BJ (cell line): ENCODE data around the gene CNST. TPM values are rescaled to one million over a fixed set of nuclear protein-coding genes. Genes with fewer than 3 reads are reported as not detected.

Experiments
- CTCF ChIA-PET: fragments of 350-600 bp; formaldehyde crosslinking; extraction: SDS; loops from one replicate; lab custom pipeline; 2021; ENCODE audit warnings: antibody characterized with exemption, inconsistent platforms; lab: Yijun Ruan, JAX
- POLR2A ChIA-PET: fragments of 300-600 bp; sonication (Branson Sonifier 250); formaldehyde crosslinking; extraction: SDS; loops from one replicate; lab custom pipeline; 2021; ENCODE audit warnings: antibody characterized with exemption; lab: Charles Lee
- DNase-seq: peaks from one replicate; pipeline ENCODE4 v3.0.0-alpha.2; 2011; ENCODE audit warnings: low read depth
- H3K27me3 ChIP-seq: 2 replicates; pipeline ENCODE4 v1.6.0; 2011; ENCODE audit warnings: low read length; ENCODE audit not compliant: control insufficient read depth, insufficient read depth
- H3K36me3 ChIP-seq: 2 replicates; pipeline ENCODE4 v1.5.1; 2011; ENCODE audit warnings: low read length; ENCODE audit not compliant: control insufficient read depth, insufficient read depth
- H3K4me3 ChIP-seq: 2 replicates; pipeline ENCODE4 v1.5.1; 2011; ENCODE audit warnings: low read depth, mild to moderate bottlenecking, control low read depth, low read length
- polyA plus RNA-seq: library from polyadenylated mRNA; depleted of rRNA; stranded (reverse); fragments of >200 nt; gene quantifications from 2 replicates; pipeline ENCODE4 v1.2.3, GENCODE V29; 2011
- TF ChIP-seq, protein P1 (sequence below): IDR thresholded peaks from 2 replicates; pipeline ENCODE4 v1.5.1; 2011; ENCODE audit warnings: low read depth, mild to moderate bottlenecking, control low read depth, inconsistent platforms, low read length, moderate library complexity; ENCODE audit not compliant: insufficient read depth

The CNST gene
- polyA plus RNA-seq, 1 experiment: 29.7 TPM

DNA sequence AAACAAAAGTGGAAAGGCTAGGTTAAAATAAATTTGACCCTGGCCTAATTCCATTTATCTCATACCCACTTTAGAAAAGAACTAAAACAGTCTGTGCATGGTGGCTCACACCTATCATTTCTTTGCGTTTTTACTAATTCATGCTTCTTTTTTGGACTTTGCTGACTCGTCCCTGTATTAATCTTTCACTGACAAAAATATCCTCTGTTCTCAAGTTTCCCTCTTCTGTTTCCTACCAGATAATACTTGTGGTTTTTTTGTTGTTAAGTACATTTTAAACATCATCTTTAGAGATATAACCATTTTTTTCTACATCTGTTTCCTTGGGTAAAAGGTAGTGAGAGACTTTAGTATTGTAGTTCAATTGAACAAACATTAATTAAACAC lies 11.5 kb downstream of the CNST start:
- DNase-seq: no peak
- ChIA-PET POLR2A (interaction anchor here (1.4 kb wide), 1 partner anchor 10 kb away, joined by 3 read pairs; no protein-coding TSS in a partner anchor), CTCF (no interaction called here)
- Histone ChIP-seq H3K36me3 (no peaks in the 10 kb centered on the region), H3K27me3 (no peaks in the 10 kb centered on the region), H3K4me3 (no peak overlapping the region)
- TF ChIP-seq, protein P1, sequence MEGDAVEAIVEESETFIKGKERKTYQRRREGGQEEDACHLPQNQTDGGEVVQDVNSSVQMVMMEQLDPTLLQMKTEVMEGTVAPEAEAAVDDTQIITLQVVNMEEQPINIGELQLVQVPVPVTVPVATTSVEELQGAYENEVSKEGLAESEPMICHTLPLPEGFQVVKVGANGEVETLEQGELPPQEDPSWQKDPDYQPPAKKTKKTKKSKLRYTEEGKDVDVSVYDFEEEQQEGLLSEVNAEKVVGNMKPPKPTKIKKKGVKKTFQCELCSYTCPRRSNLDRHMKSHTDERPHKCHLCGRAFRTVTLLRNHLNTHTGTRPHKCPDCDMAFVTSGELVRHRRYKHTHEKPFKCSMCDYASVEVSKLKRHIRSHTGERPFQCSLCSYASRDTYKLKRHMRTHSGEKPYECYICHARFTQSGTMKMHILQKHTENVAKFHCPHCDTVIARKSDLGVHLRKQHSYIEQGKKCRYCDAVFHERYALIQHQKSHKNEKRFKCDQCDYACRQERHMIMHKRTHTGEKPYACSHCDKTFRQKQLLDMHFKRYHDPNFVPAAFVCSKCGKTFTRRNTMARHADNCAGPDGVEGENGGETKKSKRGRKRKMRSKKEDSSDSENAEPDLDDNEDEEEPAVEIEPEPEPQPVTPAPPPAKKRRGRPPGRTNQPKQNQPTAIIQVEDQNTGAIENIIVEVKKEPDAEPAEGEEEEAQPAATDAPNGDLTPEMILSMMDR: no peak

DNA sequence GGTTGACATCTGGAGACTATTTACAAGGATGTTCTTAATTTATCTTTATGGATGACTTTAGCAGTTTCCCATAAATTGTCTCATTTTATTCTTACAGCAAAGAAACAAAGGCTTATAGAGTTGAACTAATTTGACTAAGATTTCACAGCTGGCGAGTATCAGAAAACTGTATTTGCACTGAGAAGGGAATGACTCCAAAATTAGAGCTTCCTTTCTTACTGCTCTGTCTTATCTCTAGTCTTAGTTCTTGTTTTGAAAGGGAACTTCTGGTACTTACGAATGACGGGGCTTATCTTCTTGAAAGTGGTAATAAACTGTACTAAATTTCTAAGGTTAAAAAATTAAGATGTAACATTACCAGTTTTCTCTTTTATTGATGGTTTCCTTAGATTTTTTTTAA lies 13.6 kb downstream of the CNST start:
- H3K27me3 ChIP-seq: no peaks in the 10 kb centered on the region
- ChIA-PET CTCF (interaction anchor here (0.6 kb wide), 1 partner anchor 90 kb away, joined by 3 read pairs; no protein-coding TSS in a partner anchor), POLR2A (interaction anchor here (0.6 kb wide), 1 partner anchor 54 kb away, joined by 3 read pairs; no protein-coding TSS in a partner anchor)
- DNase-seq: no peak
- H3K4me3 ChIP-seq: no peak overlapping the region
- TF ChIP-seq, protein P1: no peak
- H3K36me3 ChIP-seq: no peaks in the 10 kb centered on the region; the same call in 1 of the 2 replicates

DNA sequence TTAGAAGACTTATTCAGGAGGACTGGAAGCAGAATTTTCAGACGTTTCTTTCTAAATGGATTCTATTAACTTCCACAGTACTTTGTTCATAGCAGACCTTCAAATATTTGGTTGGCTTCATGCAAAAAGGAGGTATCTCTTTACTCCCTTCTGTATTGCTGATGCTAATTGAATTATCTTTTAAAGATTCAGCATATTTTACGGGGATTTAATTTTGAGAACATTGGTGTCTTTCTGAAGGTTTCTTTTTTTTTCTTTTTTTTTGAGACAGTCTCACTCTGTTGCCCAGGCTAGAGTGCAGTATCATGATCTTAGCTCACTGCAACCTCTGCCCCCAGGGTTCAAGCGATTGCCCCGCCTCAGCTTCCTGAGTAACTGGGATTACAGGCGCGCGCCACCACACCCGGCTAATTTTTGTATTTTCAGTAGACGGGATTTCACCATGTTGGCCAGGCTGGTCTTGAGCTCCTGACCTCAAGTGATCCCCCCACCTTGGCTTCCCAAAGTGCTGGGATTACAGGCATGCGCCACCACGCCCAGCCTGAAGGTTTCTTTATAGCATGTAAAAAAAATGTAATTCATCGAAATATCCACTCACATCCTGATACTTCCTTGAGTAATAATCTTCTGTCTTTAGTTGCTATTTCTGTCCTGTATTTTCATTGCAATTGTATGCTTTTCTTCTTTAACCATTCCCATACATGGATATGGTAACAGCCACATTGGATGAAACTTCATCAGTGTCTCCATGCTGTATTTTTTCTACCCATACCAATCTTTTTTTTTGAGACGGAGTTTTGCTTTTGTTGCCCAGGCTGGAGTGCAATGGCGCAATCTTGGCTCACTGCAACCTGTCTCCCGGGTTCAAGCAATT lies 14.5 kb downstream of the CNST start:
- TF ChIP-seq, protein P1: no peak
- DNase-seq: no peak
- Histone ChIP-seq H3K27me3 (no peaks in the 10 kb centered on the region), H3K4me3 (no peak overlapping the region), H3K36me3 (peaks cover 1% of the 10 kb centered on the region; the same call in 1 of the 2 replicates)
- POLR2A ChIA-PET: no interaction called here
- CTCF ChIA-PET: no interaction called here

DNA sequence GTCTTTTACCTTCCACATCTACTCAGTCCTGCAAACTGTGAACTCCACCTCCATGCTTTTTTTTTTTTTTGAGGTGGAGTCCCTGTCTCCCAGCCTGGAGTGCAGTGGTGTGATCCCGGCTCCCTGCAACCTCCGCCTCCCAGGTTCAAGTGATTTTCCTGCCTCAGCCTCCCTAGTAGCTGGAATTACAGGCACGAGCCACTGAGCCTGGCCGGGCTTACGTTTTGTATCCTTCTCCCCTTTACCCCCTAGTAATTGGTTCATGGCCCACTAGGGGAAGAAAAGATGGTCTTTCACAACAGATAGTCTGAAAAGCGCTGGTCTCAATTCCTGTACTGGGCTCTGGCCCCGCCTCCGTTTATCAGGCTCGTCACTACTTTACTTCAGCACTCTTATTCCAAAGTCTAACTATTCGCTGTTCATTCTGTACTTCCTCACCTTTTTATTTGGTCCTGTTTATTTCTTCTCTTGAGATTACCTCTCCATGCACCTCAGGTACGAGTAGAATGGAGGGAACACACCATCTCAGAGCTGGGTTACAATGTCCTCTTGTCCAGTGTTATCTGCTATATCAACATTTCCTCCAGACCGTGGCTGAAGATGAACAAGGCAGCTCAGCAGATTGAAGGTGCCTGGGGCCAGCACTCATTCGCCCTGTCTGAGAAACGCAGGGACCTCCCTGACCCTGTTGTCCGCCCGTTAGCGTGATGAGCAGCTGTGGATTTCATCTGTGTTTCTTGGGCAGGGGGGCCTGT lies 16.2 kb downstream of the CNST start:
- no peak for DNase-seq
- no peaks in the 10 kb centered on the region for H3K27me3 ChIP-seq
- CTCF ChIA-PET: no interaction called here
- H3K36me3 ChIP-seq: peaks cover 1% of the 10 kb centered on the region; the same call in 1 of the 2 replicates
- POLR2A ChIA-PET: no interaction called here
- TF ChIP-seq, protein P1: no peak
- H3K4me3 ChIP-seq: no peak overlapping the region

DNA sequence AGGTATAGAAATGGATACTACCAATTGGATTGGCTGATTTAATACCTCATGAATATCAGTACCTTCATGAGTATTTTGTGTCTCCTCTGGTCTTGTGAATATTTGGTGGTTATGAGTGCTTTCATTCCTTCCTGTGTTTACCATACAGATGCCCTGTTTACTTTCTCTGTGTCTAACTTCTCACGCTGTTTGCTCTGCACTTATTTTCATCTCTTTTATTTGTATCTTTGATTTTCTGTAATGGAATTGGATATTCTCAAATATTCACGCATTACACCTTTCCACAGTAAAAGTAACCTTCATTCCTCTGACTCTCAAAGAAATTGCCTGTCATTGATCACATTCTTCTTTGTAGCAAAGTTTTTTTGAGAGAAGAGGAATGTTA lies 16.8 kb downstream of the CNST start:
- TF ChIP-seq, protein P1: no peak
- POLR2A ChIA-PET: no interaction called here
- Histone ChIP-seq H3K27me3 (no peaks in the 10 kb centered on the region), H3K4me3 (no peak overlapping the region), H3K36me3 (peaks cover 1% of the 10 kb centered on the region; the same call in 1 of the 2 replicates)
- CTCF ChIA-PET: no interaction called here
- DNase-seq: no peak
